NCI-H748 (cell line): ENCODE results near the gene SPI1.
A peak's percentile ranks its signal among the peaks of the same experiment; 100 is the strongest.

Experiments
- DNase-seq: peaks from one replicate; lab custom pipeline; 2025; ENCODE audit not compliant: unreplicated experiment; lab: John Stamatoyannopoulos, UW

SPI1 gene

DNA sequence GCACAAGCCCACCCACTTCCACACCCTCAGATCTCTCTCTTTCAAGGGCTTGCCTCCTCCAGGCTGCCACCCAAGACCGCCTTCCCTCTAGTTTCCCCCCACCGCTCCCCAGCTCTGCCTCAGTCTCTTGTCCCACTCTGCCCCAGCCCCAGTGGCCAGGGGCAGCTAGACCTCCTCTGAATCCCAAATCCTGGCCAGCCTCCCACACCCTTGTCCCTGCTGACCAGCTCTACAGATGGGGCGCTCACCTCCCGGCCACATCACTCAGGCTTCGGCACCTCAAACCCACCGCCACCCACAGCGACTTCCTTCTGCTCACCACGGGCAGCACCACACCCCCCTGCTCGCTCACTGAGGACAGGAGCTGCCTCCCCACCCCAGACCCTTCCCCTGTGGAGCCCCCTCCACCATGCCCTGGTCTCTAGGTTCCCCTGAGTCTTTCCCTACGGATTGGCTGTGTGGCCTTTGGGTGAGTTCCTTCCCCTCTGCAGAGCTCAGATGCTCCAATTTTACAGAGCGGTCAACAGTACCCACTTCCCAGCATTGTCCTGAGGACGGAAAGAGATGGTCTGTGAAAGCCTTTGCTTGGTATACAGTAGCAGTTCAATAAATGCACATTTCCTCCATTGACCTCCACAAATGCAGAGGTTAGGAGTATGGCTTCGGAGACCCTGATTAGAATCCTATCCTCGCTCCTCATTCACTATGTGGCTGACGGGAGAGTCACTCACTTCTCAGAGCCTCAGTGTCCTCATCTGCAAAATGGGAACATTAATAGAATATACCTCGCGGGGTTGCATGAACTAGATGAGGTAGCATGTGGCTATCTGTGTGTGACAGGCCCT lies 11.5 kb upstream of the SPI1 start:
- no peak for DNase-seq

DNA sequence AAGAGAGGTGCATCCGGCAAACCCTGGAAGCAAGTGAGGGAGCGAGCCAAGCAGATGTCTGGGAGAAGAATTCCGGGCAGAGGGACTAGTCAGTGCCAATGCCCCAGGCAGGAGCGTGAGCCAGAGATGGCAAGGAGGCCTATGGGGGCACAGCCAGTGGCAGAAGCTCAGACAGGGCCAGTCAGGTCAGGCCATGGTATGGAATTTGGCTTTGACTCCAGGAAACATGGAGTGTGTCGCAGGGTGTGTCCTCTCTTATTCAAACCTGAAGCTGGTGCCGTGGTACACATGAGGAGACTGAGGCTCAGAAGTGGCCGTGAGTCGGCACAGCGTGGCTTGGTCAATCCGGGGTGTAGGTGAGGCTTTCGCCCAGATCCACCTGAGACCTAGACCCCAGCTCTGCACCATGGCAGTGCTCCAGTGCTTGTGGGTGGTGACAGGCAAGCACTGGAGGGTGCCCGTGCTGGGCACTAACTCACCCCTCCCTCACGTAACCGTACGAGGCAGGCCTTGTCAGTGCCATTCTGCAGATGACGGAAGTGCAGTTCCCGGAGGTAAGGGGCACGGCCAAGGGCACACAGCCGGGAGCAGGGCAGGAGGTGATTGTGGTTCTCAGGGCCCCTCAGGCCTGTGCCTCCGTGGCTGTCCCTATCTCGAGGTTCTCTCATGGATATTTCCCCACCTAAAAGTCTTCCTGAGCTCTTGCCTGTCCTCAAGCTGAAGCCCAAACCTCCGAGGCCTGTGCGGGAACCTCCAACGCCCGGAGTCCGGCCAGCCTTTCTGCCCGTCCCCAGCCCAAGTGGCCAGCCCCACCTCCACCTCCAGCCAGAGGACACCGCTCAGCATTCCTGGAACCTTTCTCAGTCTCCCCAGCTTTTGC lies 10.6 kb upstream of the SPI1 start:
- DNase-seq = no peak

DNA sequence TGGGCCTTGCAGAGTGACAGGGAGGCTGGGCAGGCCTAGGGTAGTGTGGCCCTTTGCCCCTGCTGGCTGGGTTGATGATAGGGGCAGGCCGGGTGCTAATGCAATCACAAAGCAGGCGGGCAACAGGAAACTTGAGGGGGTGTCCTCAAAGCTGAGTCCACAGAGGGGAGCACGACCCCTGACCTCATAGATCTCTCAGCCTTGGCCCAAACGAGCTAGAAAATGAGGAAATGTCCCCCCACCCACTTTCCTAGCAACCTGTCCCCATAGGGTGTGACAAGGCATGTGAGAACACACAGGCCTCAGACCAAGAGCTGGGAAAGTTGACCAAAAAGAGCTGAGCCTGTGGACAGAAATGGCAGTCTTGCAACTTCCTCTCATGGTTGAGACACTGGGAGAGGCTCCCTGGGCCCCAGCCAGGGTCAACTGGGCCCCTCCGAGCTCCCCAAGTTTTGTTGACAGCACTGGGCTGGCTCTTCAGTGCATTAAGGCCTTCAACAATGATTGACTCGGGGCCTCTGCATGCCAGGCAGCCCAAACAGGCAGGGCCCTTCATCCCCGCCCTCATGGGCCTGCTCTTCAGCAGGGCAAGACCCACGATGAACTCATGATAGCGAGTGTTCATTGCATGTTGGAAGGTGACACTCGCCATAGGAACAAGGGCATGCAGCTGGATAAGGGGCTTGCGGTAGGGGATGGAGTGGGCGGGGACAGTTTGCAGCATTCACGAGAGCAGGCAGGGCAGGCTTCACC lies 9.8 kb upstream of the SPI1 start:
- no peak for DNase-seq

DNA sequence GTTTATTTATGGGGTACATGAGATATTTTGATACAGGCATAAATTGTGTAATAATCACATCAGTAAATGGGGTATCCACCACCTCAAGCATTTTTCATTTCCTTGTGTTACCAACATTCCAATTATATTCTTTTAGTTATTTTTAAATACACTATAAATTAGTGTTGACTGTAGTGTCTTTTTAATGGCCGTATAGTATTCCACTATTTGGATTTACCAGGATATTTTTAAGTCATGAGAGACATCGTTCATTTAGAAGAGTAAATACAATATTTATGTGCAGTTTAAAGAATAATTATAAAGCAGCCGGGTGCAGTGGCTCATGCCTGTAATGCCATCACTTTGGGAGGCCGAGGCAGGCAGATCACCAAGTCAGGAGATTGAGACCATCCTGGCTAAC lies 6.2 kb upstream of the SPI1 start:
- DNase-seq = no peak

DNA sequence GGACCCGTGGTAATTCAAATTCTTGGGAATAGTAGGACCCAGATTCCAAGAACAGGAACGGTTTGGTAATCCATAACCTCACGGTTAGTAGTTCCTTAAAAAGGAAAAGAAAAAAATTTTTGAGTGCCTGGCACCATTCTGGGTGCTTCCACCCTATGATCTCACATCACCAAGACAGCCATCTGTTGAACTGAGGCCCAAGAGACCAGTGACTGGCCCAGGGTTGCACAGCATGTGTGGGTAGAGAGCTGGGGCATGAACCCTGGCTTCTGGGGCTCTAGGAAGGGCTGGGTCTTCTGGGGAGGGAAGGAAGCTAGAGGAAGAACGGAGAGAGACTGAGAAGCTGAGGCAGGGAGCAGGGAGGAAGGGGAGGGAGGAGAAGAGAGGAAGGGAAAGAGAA lies 4.7 kb upstream of the SPI1 start:
- DNase-seq = no peak

DNA sequence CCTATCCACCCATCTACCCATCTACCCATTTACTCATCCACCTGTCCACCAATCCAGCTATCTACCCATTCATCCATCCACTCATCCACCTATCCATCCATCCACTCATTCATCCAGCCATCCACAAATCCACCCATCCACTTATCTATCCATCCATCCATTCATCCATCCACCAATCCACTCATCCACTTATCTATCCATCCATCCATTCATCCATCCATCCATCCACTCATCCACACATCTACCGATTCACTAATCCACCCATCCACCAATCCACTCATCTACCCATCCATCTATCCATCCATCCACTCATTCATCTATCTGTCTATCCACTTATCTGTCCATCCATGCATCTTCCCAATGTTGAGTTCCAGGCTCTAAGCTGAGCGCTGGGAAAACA lies 1.7 kb upstream of the SPI1 start:
- no peak for DNase-seq

DNA sequence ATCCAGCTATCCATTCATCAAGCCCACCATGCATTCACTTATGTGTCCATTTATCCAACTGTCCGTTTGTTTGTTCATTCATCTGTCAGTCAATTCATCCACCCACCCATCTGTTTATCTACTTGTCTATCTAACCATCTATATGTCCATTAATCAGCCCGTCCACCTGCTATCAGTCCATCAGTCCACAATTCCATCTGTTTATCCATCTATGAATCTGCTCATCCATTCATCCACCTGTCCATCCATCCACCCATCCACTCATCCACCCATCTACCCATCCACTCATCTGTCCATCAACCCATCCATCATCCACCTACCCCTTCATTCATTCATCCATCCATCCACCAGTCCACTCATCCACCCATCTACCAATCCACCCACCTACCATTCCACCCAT lies 970 bp upstream of the SPI1 start:
- DNase-seq = no peak

DNA sequence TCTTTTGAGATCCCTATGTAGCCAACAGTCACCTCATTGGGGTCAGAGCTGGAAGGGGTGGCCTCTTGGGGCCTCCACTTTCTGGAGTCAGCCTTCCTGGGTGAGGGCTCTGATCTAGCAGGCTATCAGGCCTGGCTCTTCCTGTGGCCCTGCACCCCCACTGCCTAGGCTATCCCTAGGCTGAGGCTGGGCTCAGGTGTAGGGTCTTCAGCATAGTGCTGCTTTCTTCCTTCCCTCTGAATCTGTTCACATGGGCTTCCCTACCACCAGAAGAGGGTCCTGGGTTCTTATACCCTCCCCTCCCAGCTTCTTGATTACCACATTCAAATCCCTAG lies 456 bp upstream of the SPI1 start:
- DNase-seq = no peak

DNA sequence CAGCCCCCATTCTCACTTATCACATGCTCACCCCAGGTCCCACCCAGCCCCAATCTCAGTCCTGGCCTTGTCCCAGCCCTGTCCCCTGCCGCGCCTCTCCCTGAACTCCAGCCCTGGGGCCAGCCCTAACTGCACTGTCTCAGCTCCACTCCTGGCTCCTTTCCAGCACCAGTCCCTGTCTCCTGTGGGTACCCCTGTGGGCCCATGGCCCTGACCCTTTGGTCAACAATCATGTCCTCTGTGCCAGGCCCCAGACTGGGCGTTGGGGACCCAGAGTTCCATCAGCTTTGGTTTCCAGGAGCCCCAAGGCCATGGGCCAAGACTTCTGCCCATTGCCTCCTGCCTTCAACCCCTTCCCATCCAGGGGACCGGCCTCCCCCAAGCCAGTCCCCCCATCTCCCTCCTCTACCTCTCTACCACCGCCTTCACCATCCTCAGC lies 757 bp downstream of the SPI1 start:
- DNase-seq = no peak

DNA sequence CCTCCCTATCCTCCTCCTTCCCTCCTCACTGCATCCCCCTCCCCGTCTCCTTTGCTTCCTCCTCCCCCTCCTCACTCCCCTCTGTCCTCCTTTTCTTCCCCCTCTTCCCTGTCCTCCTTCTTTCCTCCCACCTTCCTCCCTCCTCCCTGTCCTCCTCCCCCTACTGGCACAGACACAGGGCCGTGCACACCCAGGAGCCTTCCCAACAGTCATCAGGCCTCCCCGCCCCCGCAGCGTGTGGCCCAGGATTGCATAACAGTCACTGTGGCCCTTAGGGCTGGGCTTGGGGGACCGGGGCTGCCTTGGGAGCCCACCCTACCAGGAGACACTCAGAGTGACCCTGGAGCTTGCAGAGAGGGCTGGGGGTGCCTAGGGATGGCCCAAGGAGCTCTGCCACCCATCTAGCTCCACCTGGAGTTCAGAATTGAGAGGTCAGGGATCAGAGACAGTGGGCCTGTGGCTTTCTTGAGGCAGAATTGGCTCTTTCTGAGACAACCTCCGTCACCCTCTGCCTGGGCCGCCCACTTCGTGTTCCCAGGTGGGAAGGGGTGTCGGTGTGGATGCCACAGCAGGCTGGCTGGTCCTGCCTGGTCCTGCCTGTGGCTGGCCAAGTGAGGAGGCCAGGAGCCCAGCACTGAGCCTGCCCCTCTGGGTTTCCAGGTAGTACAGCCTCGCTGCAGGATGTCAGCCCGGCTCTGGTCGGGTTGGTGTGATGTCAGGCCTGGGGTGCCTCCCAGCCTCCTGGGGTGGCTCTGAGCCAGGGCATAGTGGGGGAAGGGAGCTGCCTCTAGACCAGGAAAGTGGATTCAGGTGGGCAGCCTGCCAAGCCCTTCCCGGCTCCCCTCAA lies 1.6 kb downstream of the SPI1 start:
- no peak for DNase-seq

DNA sequence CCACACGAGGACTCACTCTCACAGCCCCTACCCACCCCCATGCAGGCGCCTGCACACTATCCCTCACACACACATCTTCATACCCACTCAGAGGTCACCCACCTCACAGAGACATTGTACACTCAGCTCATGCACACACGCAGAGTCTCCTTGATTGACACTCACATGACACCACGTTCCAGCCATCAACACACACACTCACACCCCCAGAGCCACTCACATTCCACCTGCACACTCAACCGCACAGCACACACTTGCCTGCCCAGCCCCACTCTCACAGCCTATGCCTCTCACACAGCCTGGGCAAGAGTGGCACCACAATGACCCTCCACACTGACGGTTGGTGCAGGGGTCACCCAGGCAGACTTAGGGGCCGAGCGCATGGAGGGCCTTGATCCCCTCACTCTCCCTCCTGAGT lies 2.2 kb downstream of the SPI1 start:
- DNase-seq = no peak

DNA sequence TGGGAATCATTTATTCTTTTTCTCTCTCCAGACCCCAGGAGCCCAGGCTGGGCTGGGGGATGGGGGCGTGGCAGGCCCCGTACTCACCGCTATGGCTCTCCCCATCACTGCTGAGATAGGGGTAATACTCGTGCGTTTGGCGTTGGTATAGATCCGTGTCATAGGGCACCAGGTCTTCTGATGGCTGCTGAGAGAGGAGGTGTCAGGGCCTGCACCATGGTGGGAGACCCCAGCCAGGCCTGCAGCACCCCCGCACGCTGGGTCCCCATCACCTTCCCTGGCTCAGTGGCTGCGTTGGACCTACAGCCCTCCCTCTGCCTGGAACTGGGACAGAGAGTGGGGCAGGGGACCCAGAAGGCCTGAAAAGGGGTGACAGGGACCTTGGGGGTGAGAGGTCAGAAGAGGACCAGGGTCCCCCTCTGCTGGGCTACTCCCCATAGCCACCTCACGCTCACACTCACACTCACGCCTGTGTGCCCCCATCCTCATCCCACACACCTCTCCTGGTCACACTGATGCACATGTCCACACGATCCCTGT lies 2.7 kb downstream of the SPI1 start:
- DNase-seq = no peak

DNA sequence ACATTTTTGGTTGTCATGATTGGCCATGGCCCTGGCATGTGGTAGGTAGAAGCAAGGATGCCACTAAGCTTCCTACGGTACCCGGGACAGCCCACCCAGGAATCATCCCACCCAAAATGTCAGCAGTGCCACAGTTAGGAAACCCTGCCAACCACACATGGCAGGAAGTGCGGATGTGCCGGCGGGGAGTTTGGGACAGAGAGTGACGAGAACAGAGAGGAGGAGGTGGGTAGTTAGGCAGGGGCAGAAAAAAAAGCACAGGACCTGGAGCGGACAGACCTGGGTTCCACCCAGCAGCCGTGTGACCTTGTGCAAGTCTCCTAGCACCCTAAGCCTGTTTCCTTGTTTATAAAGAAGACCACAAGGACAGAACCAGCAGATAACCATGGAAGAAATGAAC lies 3.3 kb downstream of the SPI1 start:
- no peak for DNase-seq

DNA sequence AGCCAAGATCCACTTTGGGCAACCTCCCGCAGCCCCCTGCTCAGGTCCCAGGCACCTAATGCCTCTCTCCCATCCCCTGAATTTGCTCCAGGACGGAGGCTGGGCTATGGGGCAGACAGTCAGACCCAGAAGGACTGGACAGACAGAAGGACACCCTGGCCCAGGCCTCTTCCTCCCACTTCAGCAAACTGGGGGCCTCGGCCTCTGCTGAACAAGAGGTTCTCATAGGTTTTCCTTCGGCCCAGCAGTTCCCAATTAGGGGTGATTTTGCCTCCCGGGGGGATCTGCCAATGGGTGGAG lies 3.7 kb downstream of the SPI1 start:
- DNase-seq = no peak

DNA sequence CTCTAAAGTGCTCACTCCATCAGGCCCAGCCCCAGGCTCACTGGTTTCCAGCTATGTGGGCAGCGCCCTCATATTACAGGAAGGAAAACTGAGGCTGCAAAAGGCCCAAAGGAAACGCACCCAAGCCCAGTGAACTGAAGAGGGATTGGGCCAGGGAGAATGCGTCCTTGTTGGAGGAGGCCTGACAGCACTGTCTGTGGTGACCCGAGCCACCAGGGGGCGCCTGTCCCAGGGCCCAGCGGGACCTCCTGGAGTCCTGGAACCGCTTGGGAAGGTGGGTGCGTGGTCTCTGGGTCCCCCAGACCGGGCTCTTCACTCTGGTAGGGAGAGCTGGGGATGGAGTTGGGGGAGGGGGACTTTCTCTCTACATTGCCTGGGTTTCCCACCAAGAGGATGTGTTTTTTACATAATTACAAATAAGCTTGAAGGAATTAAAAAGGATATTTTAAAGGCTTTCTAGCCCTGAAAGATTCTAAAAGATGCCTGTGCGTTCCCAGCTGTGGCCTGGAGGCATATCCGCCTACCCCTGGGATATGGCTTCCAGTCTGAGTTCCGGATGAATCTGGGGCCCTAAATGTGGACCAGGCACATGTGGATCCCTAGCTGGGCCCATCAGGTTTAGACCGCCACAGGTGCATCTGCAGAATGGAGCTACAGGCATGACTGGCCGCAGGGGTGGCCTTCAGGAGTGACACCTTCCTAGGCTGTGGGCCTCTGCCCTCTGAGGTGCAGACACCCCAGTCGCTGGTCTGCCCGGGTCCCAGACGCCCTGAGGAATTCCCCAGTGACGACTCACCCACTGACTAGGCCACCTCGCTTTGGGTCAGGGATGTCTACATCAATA lies 4.2 kb downstream of the SPI1 start:
- DNase-seq = peak; percentile 61

DNA sequence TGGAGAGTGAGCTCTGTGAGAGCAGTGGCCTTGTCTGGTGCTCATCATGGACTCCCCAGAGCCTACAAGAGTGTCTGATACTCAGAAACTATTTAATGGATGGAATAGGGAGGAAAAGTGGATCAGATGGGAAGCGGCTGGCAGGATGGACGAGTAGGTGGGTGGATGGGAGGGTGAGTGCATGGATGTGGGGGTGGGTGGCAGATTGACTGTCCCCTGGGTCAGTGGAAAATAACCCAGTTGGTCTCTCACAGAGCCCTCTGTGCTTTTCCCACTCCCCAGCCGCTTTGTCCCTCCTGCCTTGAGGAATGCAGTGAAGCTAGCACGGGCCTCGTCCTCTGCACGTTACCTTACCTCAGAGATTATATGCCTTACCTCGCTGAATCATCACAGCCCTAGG lies 5.9 kb downstream of the SPI1 start:
- no peak for DNase-seq

DNA sequence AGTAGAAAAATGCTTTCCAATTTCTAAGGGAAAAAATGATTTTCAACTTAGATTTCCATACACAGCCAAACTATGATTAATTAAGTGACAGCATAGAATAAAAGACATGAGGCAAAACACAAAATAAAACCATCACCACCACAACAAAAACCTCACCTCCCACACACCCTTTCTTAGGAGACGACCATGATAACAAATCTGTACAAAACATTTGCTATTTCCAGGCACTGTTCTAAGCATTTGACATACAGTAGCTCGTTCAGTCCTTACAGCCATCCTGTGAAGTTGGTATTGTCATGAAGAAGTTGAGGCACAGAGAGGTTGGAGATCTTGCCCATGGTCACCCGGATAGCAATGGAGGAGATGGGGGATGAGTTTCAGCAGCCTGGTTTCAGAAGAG lies 8.7 kb downstream of the SPI1 start:
- no peak for DNase-seq

DNA sequence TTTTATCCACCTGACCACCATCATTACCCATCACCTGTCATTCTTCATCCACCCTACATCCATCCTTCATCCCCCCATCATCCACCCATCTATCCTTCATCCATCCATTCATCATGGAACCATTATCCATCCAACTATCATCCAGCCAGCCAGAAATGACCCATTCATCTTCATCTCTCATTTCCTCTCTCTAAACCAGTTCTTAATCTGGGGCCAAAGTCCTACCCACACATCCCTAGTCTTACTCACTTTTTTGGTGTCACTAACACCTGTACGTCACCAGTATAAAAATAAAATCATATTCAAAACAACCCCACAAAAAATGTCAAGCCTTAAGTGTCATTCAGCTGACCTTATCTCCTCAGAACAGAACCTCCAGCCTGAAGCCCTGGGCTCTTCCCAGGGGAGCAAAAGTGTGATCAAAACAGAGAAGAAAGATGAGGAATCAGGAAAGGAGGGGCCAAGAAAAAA lies 12.3 kb downstream of the SPI1 start:
- no peak for DNase-seq

DNA sequence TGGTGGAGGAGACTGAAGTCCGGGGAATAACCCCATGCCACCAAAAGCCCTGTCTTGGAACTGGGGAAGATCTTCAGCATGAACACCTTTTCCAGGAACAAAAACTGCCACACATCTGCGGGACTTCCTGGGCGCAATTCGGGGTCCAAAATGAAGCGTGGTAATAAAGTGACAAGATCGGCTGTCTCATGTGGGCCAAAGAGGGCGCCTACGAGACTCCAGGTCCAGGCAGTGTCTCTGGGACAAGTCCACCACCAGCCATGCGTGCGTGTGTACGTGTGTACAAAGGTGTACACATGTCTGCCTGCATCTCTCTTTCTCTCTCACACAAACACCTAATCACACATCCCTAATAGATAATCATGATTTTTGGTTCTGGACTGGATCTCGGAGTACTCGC lies 16.9 kb downstream of the SPI1 start:
- DNase-seq = no peak

DNA sequence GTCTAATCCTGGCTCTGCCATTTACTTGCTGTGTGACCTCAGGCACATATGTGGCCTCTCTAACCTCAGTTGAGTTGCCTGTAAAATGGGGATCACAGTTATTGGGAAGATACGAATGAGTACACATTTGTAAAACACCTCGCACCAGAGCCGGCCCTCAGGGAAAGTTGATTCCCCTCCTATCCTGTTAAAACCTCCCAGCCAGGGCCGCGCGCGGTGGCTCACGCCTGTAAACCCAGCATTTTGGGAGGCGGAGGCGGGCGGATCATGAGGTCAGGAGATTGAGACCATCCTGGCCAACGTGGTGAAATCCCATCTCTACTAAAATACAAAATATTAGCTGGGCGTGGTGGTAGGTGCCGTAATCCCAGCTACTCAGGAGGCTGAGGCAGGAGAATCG lies 18.0 kb downstream of the SPI1 start:
- DNase-seq = no peak
